HCT116 (cell line): ENCODE measurements around the gene SNX8. TPM values are rescaled to one million over a fixed set of nuclear protein-coding genes. Genes with fewer than 3 reads are reported as not detected.

Experiments used
- ATAC-seq: fragments of 200-7000 bp; cut with Tn5 transposase; 2 replicates; pipeline ENCODE4 v1.9.1; 2020; ENCODE audit warnings: mild to moderate bottlenecking, moderate library complexity
- BruUV-seq: library from RNA; stranded (reverse); fragments of 400-500 nt; replicated peaks from 2 replicates; lab custom pipeline; 2021; lab: Mats Ljungman, UMichigan
- CTCF ChIA-PET: fragments of 300-600 bp; sonication (Branson Sonifier 250); formaldehyde crosslinking; loops from one replicate; lab custom pipeline; 2021; ENCODE audit warnings: antibody characterized with exemption; lab: Charles Lee
- POLR2A ChIA-PET: fragments of 300-600, 350-600 bp; sonication (Branson Sonifier 250); formaldehyde crosslinking; loops from one replicate; lab custom pipeline; 2021; ENCODE audit warnings: antibody characterized with exemption; lab: Charles Lee
- RAD21 ChIA-PET, 2 experiments: fragments of 300-600 bp; sonication (Branson Sonifier 250); formaldehyde crosslinking; loops; one replicate each; lab custom pipeline; 2023; ENCODE audit warnings: low total read pairs in 2 of 2; ENCODE audit not compliant: uncharacterized antibody in 2 of 2, unreplicated experiment in 2 of 2, low non-redundant PET in 1 of 2; lab: Charles Lee
- DNase-seq: peaks from one replicate; pipeline ENCODE4 v3.0.0-alpha.2; 2010; ENCODE audit warnings: low read depth, low spot score
- H2AFZ ChIP-seq: fragments of 200-600 bp; shearing (Covaris generic), sonication (generic); 2 replicates; pipeline ENCODE4 v1.6.1; 2017; ENCODE audit warnings: low read depth, mixed run types, mixed read lengths, antibody characterized with exemption, low read length; ENCODE audit not compliant: poor library complexity, severe bottlenecking
- H3K27ac ChIP-seq: 2 replicates; pipeline ENCODE4 v1.5.1; 2012; ENCODE audit warnings: low read depth, low read length
- H3K27me3 ChIP-seq: fragments of 200-600 bp; sonication (generic); 2 replicates; pipeline ENCODE4 v1.6.1; 2016; ENCODE audit warnings: mixed run types, low read length, mixed read lengths; ENCODE audit not compliant: insufficient read depth
- H3K36me3 ChIP-seq, 2 experiments: fragments of 200-500 bp in 1 of 2; fragments of 200-600 bp in 1 of 2; sonication (Bioruptor generic) in 1 of 2; sonication (generic) in 1 of 2; 2 replicates each; pipeline versions ENCODE4 v1.5.1 to v1.6.1; 2014 to 2016; ENCODE audit warnings: low read length in 2 of 2, inconsistent platforms in 1 of 2, mixed read lengths in 1 of 2, mixed run types in 1 of 2; ENCODE audit not compliant: insufficient read depth in 2 of 2, control insufficient read depth in 1 of 2
- H3K4me1 ChIP-seq, 2 experiments: fragments of 200-600 bp in 1 of 2; sonication (generic) in 1 of 2; 2 replicates each; pipeline versions ENCODE4 v1.5.1 to v1.6.1; 2012 to 2017; ENCODE audit warnings: low read length in 2 of 2, inconsistent platforms in 1 of 2, mild to moderate bottlenecking in 1 of 2, mixed read lengths in 1 of 2, mixed run types in 1 of 2, moderate library complexity in 1 of 2; ENCODE audit not compliant: insufficient read depth in 2 of 2, control insufficient read depth in 1 of 2
- H3K4me2 ChIP-seq: fragments of 200-600 bp; sonication (generic); 2 replicates; pipeline ENCODE4 v1.6.1; 2017; ENCODE audit warnings: mixed run types, low read length, mixed read lengths
- H3K4me3 ChIP-seq, 2 experiments: fragments of 200-600 bp in 1 of 2; sonication (generic) in 1 of 2; replicated peaks in 1 of 2; 2 replicates each; pipeline ENCODE4 v1.5.1; 2011 to 2016; ENCODE audit warnings: low read length in 2 of 2, control low read depth in 1 of 2, low read depth in 1 of 2, mild to moderate bottlenecking in 1 of 2, mixed read lengths in 1 of 2, mixed run types in 1 of 2
- H3K79me2 ChIP-seq: fragments of 200-600 bp; sonication (generic); 2 replicates; pipeline ENCODE4 v1.6.1; 2017; ENCODE audit warnings: mild to moderate bottlenecking, mixed run types, low read length, moderate library complexity, mixed read lengths; ENCODE audit not compliant: insufficient read depth
- H3K9ac ChIP-seq: fragments of 200-600 bp; sonication (generic); 2 replicates; pipeline ENCODE4 v1.6.1; 2016; ENCODE audit warnings: low read length, mixed read lengths
- H3K9me2 ChIP-seq: fragments of 200-600 bp; sonication (generic), shearing (Covaris generic); 2 replicates; pipeline ENCODE4 v1.6.1; 2017; ENCODE audit warnings: mixed run types, mild to moderate bottlenecking, moderate library complexity; ENCODE audit not compliant: insufficient read depth
- H3K9me3 ChIP-seq, 2 experiments: fragments of 200-500 bp in 1 of 2; fragments of 200-600 bp in 1 of 2; sonication (Bioruptor generic) in 1 of 2; sonication (generic) in 1 of 2; 2 replicates each; pipeline ENCODE4 v1.6.1; 2014 to 2017; ENCODE audit warnings: low read length in 2 of 2, mixed read lengths in 2 of 2, inconsistent platforms in 1 of 2, low read depth in 1 of 2, mild to moderate bottlenecking in 1 of 2, mixed run types in 1 of 2, moderate library complexity in 1 of 2; ENCODE audit not compliant: control insufficient read depth in 1 of 2, insufficient read depth in 1 of 2
- H4K20me1 ChIP-seq: fragments of 200-600 bp; sonication (generic), shearing (Covaris generic); 2 replicates; pipeline ENCODE4 v1.6.1; 2017; ENCODE audit warnings: mixed run types, mild to moderate bottlenecking, moderate library complexity; ENCODE audit not compliant: insufficient read depth
- CBX3 ChIP-seq: IDR thresholded peaks from 2 replicates; pipeline ENCODE4 v1.6.1; 2012; ENCODE audit warnings: low read depth
- CEBPB ChIP-seq: IDR thresholded peaks from 2 replicates; pipeline ENCODE4 v1.6.1; 2012; ENCODE audit warnings: low read depth
- ELF1 ChIP-seq: IDR thresholded peaks from 2 replicates; pipeline ENCODE4 v1.6.1; 2012; ENCODE audit warnings: low read depth, borderline replicate concordance
- EZH2 ChIP-seq: fragments of 200-600 bp; sonication (generic); IDR thresholded peaks from 2 replicates; pipeline ENCODE4 v1.6.1; 2017; ENCODE audit warnings: antibody characterized with exemption, mixed run types
- JUND ChIP-seq: IDR thresholded peaks from 2 replicates; pipeline ENCODE4 v1.6.1; 2012
- POLR2AphosphoS5 ChIP-seq: IDR thresholded peaks from 2 replicates; pipeline ENCODE4 v1.6.1; 2011; ENCODE audit warnings: mild to moderate bottlenecking, low read depth, low read length, moderate library complexity
- RAD21 ChIP-seq: IDR thresholded peaks from 2 replicates; pipeline ENCODE4 v1.6.1; 2012; ENCODE audit warnings: low read depth, mild to moderate bottlenecking
- SRF ChIP-seq: IDR thresholded peaks from 2 replicates; pipeline ENCODE4 v1.6.1; 2012; ENCODE audit warnings: low read depth
- TCF7L2 ChIP-seq: IDR thresholded peaks from 2 replicates; pipeline ENCODE4 v1.7.0; 2011; ENCODE audit warnings: borderline replicate concordance, inconsistent platforms; ENCODE audit not compliant: insufficient read depth, insufficient read length; ENCODE audit errors: extremely low read depth
- YY1 ChIP-seq: IDR thresholded peaks from 2 replicates; pipeline ENCODE4 v1.6.1; 2011; ENCODE audit warnings: low read length, low read depth, moderate library complexity, mild to moderate bottlenecking; ENCODE audit not compliant: insufficient replicate concordance; ENCODE audit errors: extremely low read depth
- ZBTB33 ChIP-seq: IDR thresholded peaks from 2 replicates; pipeline ENCODE4 v1.6.1; 2011; ENCODE audit warnings: mild to moderate bottlenecking, low read length, moderate library complexity; ENCODE audit not compliant: insufficient replicate concordance; ENCODE audit errors: extremely low read depth
- ZFX ChIP-seq: fragments of 450-650 bp; IDR thresholded peaks from 2 replicates; pipeline ENCODE4 v1.6.1; 2017
- ZNF274 ChIP-seq: fragments of 200-500 bp; sonication (Bioruptor generic); IDR thresholded peaks from 2 replicates; pipeline ENCODE4 v1.6.1; 2014; ENCODE audit warnings: mild to moderate bottlenecking, low read depth, low read length, inconsistent platforms
- intact Hi-C: fragments of 100-400 bp; cut with micrococcal nuclease; formaldehyde crosslinking; loops from 2 replicates; pipeline ENCODE4 v1.10.0; 2022
- total RNA-seq: library from RNA; stranded (reverse); gene quantifications from one replicate; pipeline ENCODE4 v1.2.1, GENCODE V29; 2021; ENCODE audit not compliant: unreplicated experiment
- TF ChIP-seq, protein P1 (sequence below): IDR thresholded peaks from 2 replicates; pipeline ENCODE4 v1.6.1; 2012
- TF ChIP-seq, protein P2 (sequence below): IDR thresholded peaks from 2 replicates; pipeline ENCODE4 v1.6.1; 2012
- TF ChIP-seq, protein P3 (sequence below), 3 experiments: fragments of 200-600 bp in 1 of 3; sonication (generic) in 1 of 3; IDR thresholded peaks in 2 of 3; conservative IDR thresholded peaks in 1 of 3; 2 replicates each; pipeline ENCODE4 v1.5.1; 2012 to 2017; ENCODE audit warnings: low read depth in 2 of 3, low read length in 2 of 3, antibody characterized with exemption in 1 of 3, borderline replicate concordance in 1 of 3, control low read depth in 1 of 3, mild to moderate bottlenecking in 1 of 3, mixed read lengths in 1 of 3, mixed run types in 1 of 3, moderate library complexity in 1 of 3; ENCODE audit not compliant: insufficient read depth in 1 of 3

The SNX8 gene
- total RNA-seq, 1 experiment from 2014 or later, result 41.7 TPM

- intact Hi-C loops, result no loop called here
- Histone ChIP-seq H3K4me3 (no peak overlapping the region), H3K4me1 (no peaks in the 10 kb centered on the region), H3K9me3 (no peaks in the 10 kb centered on the region), H3K27ac (no peak overlapping the region), H2AFZ (no peak overlapping the region), H4K20me1 (no peaks in the 10 kb centered on the region), H3K4me2 (no peak overlapping the region), H3K27me3 (no peaks in the 10 kb centered on the region), H3K79me2 (peaks cover 3% of the 10 kb centered on the region; the same call in 1 of the 2 replicates), H3K9me2 (no peaks in the 10 kb centered on the region), H3K36me3 (no peaks in the 10 kb centered on the region), H3K9ac (no peak overlapping the region)
- ChIA-PET CTCF (no interaction called here), POLR2A (no interaction called here), RAD21 (no interaction called here)
- ATAC-seq (no peak), DNase-seq (no peak)
- BruUV-seq, result no TSS peak
- TF ChIP-seq ELF1 (no peak), SRF (no peak), POLR2AphosphoS5 (no peak)
Observed at GRCh38 chr7:2276107-2276506, 38.1 kb downstream of the SNX8 start.

GRCh38 chr7:2275101-2275500, 39.1 kb downstream of the SNX8 start:
- H3K4me2 ChIP-seq, result no peak overlapping the region
- no peaks in the 10 kb centered on the region for H3K27me3 ChIP-seq
- H3K27ac ChIP-seq, result no peak overlapping the region
- peaks cover 3% of the 10 kb centered on the region; the same call in 1 of the 2 replicates for H3K79me2 ChIP-seq
- RAD21 ChIA-PET, result no interaction called here
- CTCF ChIA-PET, result no interaction called here
- BruUV-seq, result no TSS peak
- intact Hi-C loops, result no loop called here
- DNase-seq (no peak), ATAC-seq (no peak)
- no peaks in the 10 kb centered on the region for H3K4me1 ChIP-seq
- POLR2A ChIA-PET, result no interaction called here
- TF ChIP-seq CEBPB (no peak), CBX3 (no peak), SRF (no peak), JUND (no peak), RAD21 (no peak), POLR2AphosphoS5 (no peak), EZH2 (no peak), TCF7L2 (no peak), YY1 (no peak), ZFX (no peak), ELF1 (no peak), ZBTB33 (no peak), ZNF274 (no peak)
- TF ChIP-seq, protein P1, sequence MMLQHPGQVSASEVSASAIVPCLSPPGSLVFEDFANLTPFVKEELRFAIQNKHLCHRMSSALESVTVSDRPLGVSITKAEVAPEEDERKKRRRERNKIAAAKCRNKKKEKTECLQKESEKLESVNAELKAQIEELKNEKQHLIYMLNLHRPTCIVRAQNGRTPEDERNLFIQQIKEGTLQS, result no peak
- TF ChIP-seq, protein P2, sequence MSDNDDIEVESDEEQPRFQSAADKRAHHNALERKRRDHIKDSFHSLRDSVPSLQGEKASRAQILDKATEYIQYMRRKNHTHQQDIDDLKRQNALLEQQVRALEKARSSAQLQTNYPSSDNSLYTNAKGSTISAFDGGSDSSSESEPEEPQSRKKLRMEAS, result no peak
- TF ChIP-seq, protein P3, sequence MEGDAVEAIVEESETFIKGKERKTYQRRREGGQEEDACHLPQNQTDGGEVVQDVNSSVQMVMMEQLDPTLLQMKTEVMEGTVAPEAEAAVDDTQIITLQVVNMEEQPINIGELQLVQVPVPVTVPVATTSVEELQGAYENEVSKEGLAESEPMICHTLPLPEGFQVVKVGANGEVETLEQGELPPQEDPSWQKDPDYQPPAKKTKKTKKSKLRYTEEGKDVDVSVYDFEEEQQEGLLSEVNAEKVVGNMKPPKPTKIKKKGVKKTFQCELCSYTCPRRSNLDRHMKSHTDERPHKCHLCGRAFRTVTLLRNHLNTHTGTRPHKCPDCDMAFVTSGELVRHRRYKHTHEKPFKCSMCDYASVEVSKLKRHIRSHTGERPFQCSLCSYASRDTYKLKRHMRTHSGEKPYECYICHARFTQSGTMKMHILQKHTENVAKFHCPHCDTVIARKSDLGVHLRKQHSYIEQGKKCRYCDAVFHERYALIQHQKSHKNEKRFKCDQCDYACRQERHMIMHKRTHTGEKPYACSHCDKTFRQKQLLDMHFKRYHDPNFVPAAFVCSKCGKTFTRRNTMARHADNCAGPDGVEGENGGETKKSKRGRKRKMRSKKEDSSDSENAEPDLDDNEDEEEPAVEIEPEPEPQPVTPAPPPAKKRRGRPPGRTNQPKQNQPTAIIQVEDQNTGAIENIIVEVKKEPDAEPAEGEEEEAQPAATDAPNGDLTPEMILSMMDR (IDR thresholded peaks at IDR 0.05 in 2 of 3, conservative IDR thresholded peaks at IDR 0.05 in 1 of 3; ENCODE audit: borderline replicate concordance in 1 of 3, insufficient read depth in 1 of 3, low read depth in 2 of 3, low read length in 2 of 3), result no peak
- H3K9me2 ChIP-seq, result no peaks in the 10 kb centered on the region
- H3K36me3 ChIP-seq, result no peaks in the 10 kb centered on the region
- H3K9me3 ChIP-seq, result no peaks in the 10 kb centered on the region
- no peaks in the 10 kb centered on the region for H4K20me1 ChIP-seq
- no peak overlapping the region for H2AFZ ChIP-seq
- no peak overlapping the region for H3K4me3 ChIP-seq
- H3K9ac ChIP-seq, result no peak overlapping the region
